GM12873 (cell line): ENCODE measurements around the gene DNAJC17.

Experiments
- TF ChIP-seq, protein P1 (sequence below): IDR thresholded peaks from 2 replicates; pipeline ENCODE4 v1.5.1; 2012; ENCODE audit warnings: low read depth, mild to moderate bottlenecking, moderate library complexity, low read length, control low read depth; ENCODE audit not compliant: insufficient read depth; ENCODE audit errors: missing control alignments

Gene DNAJC17

DNA sequence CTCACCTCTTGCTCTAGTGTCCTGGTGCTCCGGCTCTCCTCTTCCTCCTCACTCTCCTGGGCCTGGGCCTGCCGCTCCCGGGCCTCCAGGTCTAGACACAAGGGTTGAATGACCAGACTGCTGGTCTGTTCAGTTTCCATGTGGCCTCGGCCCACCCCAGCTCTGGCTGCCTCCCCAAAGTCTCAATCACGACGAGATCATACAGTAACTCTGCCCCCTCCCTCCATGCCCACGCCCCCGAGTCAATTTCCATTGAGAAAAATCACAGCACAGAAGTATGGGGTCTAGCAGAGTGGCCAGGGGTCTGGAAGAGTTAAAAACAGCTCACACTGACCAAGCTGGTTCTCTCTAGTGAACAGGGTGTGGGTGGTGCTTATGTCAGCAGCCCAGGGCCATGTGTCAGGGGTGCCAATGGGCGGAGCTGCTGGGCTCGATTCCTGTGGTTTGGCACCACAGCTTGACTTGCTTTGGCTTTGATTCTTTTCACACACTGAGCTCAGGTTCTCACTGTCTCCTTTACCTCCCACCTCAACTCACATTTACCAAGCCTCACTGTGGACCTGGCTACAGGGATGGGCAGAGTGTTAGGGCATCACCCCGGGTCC is 30.6 kb downstream of the DNAJC17 start:
- TF ChIP-seq, protein P1, sequence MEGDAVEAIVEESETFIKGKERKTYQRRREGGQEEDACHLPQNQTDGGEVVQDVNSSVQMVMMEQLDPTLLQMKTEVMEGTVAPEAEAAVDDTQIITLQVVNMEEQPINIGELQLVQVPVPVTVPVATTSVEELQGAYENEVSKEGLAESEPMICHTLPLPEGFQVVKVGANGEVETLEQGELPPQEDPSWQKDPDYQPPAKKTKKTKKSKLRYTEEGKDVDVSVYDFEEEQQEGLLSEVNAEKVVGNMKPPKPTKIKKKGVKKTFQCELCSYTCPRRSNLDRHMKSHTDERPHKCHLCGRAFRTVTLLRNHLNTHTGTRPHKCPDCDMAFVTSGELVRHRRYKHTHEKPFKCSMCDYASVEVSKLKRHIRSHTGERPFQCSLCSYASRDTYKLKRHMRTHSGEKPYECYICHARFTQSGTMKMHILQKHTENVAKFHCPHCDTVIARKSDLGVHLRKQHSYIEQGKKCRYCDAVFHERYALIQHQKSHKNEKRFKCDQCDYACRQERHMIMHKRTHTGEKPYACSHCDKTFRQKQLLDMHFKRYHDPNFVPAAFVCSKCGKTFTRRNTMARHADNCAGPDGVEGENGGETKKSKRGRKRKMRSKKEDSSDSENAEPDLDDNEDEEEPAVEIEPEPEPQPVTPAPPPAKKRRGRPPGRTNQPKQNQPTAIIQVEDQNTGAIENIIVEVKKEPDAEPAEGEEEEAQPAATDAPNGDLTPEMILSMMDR, result no peak

DNA sequence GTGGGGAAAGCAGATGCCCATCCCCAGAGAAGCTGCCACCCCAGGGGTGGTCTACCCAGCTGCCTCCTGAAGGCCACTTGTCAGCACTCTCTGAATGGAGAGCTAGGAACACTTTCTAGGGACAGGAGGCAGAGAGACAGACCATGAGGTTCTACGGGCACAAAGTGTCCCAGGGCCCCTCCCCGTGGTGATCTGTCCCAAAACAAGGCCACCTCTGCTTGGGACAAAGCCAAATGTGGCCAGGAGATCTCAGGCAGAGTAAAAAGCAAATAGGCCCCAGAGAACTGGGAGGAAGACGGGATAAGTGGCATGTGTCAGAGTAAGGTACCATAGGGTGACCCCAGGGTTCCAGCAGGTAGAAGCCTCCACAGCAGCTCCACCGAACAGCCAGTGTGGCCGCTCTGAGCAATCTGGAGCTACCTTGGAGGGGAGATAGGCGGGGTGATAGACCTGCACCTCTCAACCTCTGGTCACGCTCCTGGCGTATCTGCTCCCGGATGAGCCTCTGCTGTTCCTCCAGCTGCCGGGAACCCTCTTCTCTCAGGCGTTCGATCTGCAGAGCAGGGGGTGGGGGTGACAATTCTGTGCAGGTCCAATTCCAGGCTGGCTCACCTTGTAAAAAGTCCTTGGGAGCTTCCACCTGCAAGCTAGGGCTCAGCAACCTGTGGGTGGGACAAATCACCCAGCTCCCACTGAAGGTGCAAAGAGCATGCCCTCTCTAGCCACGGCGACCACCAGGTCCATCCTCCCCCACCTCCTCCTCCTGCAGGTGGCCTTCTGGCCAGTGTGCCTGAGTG is 31.3 kb downstream of the DNAJC17 start:
- TF ChIP-seq, protein P1, result no peak

DNA sequence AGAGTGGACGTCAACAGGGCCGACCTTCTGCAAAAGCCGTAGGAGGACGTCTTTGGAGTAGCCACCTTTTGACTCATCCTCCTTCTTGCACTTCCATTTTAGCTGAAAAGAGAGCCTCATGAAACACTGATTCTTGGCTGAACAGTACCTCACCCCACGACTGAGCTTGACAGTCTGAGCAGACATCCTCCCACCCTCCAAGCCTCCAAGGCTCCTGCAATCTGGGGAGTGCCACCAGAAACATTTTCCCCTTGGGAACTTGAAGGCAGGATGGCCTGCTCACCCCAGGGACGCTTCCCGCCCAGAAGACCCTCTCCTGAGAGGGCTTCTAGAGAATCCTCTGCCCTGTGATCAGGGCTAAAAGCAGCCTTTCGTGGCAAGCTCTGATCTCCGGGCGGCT is 32.3 kb downstream of the DNAJC17 start:
- TF ChIP-seq, protein P1, result no peak

DNA sequence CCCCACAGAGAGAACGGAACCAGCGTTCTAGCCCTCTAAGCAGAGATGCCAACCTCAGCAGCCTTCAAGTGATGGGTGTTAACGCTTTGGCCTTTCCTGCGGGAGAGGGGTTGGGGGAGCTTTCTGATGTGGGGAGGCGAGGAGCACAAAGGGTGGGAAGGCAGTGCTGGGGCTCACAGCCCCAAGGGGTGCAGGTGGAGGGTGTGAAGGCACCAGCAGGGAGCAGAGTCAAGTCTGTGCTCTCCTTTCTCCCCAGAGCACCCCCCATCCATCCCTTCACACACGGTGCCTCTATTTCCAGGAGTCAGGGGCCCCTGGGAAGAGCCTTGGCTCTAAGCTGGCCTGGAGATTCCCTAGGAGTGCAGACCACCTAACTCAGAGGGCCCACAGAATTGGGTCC is 33.4 kb downstream of the DNAJC17 start:
- TF ChIP-seq, protein P1, result no peak

DNA sequence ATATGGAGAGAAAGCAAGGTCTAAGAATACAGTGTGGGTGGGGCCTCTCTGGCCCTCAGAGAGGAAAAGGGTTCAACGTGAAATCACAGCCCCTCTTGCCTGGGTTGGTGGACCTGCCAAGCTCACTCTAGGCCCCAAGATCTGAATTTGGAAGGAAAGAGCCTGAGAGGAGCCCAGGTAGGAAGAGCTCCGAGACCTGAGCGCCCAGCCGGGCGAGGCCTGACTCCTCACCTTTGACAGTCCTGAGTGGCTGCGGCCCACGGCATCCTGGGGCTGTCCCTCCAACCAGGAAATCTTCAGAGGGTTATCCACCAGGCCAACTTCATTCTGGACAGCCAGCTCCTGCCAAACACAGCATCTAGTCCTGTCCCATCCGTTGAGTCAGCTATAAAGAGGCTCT is 33.8 kb downstream of the DNAJC17 start:
- TF ChIP-seq, protein P1, result no peak

DNA sequence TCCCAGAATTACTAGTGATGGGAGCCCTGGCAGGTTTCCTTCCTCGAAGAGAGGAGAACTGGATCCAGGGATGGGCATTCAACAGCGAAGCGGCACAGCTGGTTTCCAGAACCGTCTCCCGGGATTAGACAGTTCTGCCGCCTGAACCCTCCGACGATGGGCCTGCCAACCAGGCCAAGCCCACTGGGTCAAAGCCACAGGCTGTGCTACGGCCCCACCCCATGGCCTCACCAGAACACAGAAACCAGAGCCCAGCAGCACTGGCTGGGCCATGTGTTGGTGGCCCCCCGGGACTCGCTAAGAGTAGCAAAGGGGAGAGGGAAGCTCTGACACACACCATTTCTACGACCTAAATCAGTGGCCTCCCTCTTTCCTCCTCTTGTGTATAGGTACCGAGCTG is 35.3 kb downstream of the DNAJC17 start:
- TF ChIP-seq, protein P1, result no peak

DNA sequence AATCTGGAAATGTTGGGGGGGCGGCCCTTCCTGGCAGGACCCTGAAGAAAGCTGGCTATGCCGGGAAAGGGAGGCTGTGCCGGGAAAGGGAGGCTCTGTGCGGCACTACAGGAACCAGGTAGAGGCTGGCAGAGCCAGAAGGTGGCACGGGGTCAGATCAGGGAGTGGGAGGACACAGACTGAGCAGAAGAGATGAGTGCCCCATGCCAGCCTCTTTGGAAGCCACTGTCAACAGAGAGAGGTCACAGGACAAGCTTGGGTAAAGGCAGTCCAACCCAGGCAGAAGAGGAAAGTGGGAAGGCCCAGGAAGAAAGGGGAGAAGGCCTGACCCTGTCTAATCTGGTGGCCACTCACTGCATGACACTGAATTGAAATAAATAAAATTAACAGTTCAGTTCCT is 36.0 kb downstream of the DNAJC17 start:
- TF ChIP-seq, protein P1, result no peak
